Sigmoid colon (tissue), 4 donors: ENCODE results near the gene SPEN.

ENCODE experiments used
- POLR2A ChIP-seq, 2 donors: fragments of 450-650 bp; IDR thresholded peaks; one replicate each; pipeline ENCODE4 v1.6.1; 2016; ENCODE audit warnings: antibody characterized with exemption in 2 of 2, mild to moderate bottlenecking in 2 of 2, moderate library complexity in 2 of 2
- POLR2AphosphoS5 ChIP-seq, 4 donors: sonication (generic); formaldehyde crosslinking; IDR thresholded peaks; one replicate each; pipeline ENCODE4 v1.6.1; 2017; ENCODE audit warnings: antibody characterized with exemption in 4 of 4
- TF ChIP-seq, protein P1 (sequence below), 4 experiments: fragments of 450-650 bp in 3 of 4; fragments of 200-600 bp in 1 of 4; IDR thresholded peaks; one replicate each; pipeline ENCODE4 v1.5.1; 2016 to 2019; ENCODE audit warnings: antibody characterized with exemption in 4 of 4, mild to moderate bottlenecking in 3 of 4, moderate library complexity in 2 of 4

DNA sequence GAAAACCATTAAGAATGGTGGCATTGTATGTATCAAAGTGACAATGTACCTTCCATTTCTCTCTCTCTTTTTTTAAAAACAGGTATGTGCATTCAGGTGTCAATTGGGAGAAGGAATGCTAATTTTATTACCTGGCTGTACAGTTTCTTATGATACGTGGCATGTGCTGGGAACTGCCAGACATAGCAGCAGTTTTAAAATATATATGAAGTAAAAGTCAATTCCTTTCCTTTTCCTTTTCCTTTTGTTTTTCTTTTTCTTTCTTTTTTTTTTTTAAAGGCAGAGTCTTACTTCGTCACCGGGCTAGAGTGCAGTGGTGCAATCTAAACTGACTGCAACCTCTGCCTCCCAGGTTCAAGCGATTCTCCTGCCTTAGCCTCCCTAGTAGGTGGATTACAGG is 37.0 kb downstream of the SPEN start:
- TF ChIP-seq POLR2AphosphoS5 (IDR thresholded peaks at IDR 0.05) (no peak), POLR2A (IDR thresholded peaks at IDR 0.05) (no peak)
- TF ChIP-seq, protein P1, sequence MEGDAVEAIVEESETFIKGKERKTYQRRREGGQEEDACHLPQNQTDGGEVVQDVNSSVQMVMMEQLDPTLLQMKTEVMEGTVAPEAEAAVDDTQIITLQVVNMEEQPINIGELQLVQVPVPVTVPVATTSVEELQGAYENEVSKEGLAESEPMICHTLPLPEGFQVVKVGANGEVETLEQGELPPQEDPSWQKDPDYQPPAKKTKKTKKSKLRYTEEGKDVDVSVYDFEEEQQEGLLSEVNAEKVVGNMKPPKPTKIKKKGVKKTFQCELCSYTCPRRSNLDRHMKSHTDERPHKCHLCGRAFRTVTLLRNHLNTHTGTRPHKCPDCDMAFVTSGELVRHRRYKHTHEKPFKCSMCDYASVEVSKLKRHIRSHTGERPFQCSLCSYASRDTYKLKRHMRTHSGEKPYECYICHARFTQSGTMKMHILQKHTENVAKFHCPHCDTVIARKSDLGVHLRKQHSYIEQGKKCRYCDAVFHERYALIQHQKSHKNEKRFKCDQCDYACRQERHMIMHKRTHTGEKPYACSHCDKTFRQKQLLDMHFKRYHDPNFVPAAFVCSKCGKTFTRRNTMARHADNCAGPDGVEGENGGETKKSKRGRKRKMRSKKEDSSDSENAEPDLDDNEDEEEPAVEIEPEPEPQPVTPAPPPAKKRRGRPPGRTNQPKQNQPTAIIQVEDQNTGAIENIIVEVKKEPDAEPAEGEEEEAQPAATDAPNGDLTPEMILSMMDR (IDR thresholded peaks at IDR 0.05), result no peak
